GM12892 (cell line): ENCODE measurements around the gene C1QB. TPM values are rescaled to one million over a fixed set of nuclear protein-coding genes. Genes with fewer than 3 reads are reported as not detected.

ENCODE experiments used
- DNase-seq: peaks from one replicate; pipeline ENCODE4 v3.0.0; 2011; ENCODE audit not compliant: insufficient read length
- FAIRE-seq: peaks from 2 replicates; lab custom pipeline; 2011; peaks lifted over from hg19 to GRCh38; lab: Jason Lieb, UNC
- POLR2A ChIP-seq: IDR thresholded peaks from 2 replicates; pipeline ENCODE4 v1.6.1; 2011; ENCODE audit warnings: low read depth, low read length, control low read depth
- POLR2AphosphoS5 ChIP-seq: IDR thresholded peaks from 2 replicates; pipeline ENCODE4 v1.6.1; 2011; ENCODE audit warnings: low read depth, low read length, control low read depth
- TAF1 ChIP-seq: IDR thresholded peaks from 2 replicates; pipeline ENCODE4 v1.6.1; 2011; ENCODE audit warnings: low read depth, mild to moderate bottlenecking, control low read depth, low read length, borderline replicate concordance
- polyA plus RNA-seq: library from polyadenylated mRNA; unstranded; fragments of >200 nt; gene quantifications from one replicate; pipeline ENCODE4 v1.2.1, GENCODE V29; 2012; ENCODE audit warnings: missing spikeins, inconsistent platforms; ENCODE audit not compliant: missing spikeins

Gene C1QB
- not detected for polyA plus RNA-seq

GRCh38 chr1:22652881-22653316, at the start of gene C1QB:
TSS of gene C1QB (plus strand) at chr1:22653236. CDS start at chr1:22659463, 6,227 bp downstream.
- TF ChIP-seq POLR2AphosphoS5 (no peak), TAF1 (no peak), POLR2A (no peak)
- no peak for FAIRE-seq
- DNase-seq: no peak

GRCh38 chr1:22606161-22606560, 46.9 kb upstream of the C1QB start:
- DNase-seq (no peak), FAIRE-seq (no peak)
- no peak for TF ChIP-seq TAF1
- TF ChIP-seq POLR2AphosphoS5: no peak
- TF ChIP-seq POLR2A: no peak

- FAIRE-seq (no peak), DNase-seq (no peak)
- TF ChIP-seq TAF1 (no peak), POLR2A (no peak), POLR2AphosphoS5 (no peak)
These were observed 45.9 kb upstream of the C1QB start for GRCh38 chr1:22607154-22607553.

- FAIRE-seq (no peak), DNase-seq (no peak)
- TF ChIP-seq POLR2A (no peak), POLR2AphosphoS5 (no peak), TAF1 (no peak)
These were observed 44.7 kb upstream of the C1QB start for GRCh38 chr1:22608361-22608760.

GRCh38 chr1:22609291-22609690, 43.7 kb upstream of the C1QB start:
- TF ChIP-seq TAF1: no peak
- TF ChIP-seq POLR2AphosphoS5: no peak
- TF ChIP-seq POLR2A: no peak
- no peak for DNase-seq
- FAIRE-seq: no peak

GRCh38 chr1:22611530-22611947, 41.5 kb upstream of the C1QB start:
- TF ChIP-seq POLR2A: no peak
- TF ChIP-seq TAF1: no peak
- no peak for TF ChIP-seq POLR2AphosphoS5
- no peak for DNase-seq
- FAIRE-seq: no peak

GRCh38 chr1:22612671-22613571, 40.1 kb upstream of the C1QB start:
- DNase-seq (no peak), FAIRE-seq (no peak)
- TF ChIP-seq POLR2AphosphoS5: no peak
- TF ChIP-seq TAF1: no peak
- no peak for TF ChIP-seq POLR2A

- no peak for DNase-seq
- no peak for TF ChIP-seq TAF1
- TF ChIP-seq POLR2AphosphoS5: no peak
- no peak for FAIRE-seq
These were observed 39.5 kb upstream of the C1QB start for GRCh38 chr1:22613572-22613918.

GRCh38 chr1:22613951-22614350, 39.1 kb upstream of the C1QB start:
- DNase-seq: no peak
- no peak for FAIRE-seq
- TF ChIP-seq POLR2AphosphoS5: no peak
- no peak for TF ChIP-seq POLR2A
- no peak for TF ChIP-seq TAF1

GRCh38 chr1:22615886-22616285, 37.1 kb upstream of the C1QB start:
- DNase-seq (no peak), FAIRE-seq (no peak)
- TF ChIP-seq POLR2AphosphoS5 (no peak), TAF1 (no peak), POLR2A (no peak)

GRCh38 chr1:22616571-22616970, 36.5 kb upstream of the C1QB start:
- TF ChIP-seq POLR2A (no peak), TAF1 (no peak), POLR2AphosphoS5 (no peak)
- FAIRE-seq (no peak), DNase-seq (no peak)

- no peak for FAIRE-seq
- TF ChIP-seq POLR2A (no peak), POLR2AphosphoS5 (no peak), TAF1 (no peak)
- no peak for DNase-seq
These were observed 35.0 kb upstream of the C1QB start for GRCh38 chr1:22618056-22618455.
